NCI-H2196 treated with DMSO at 0.1 percent for 48 hours (cell line): ENCODE data around the gene SPZ1.
"Not testable (repeated sequence)": the region's sequence is repeated elsewhere in the genome, so short reads cannot be mapped to it uniquely, and the experiment has no call there.

Source experiments
- DNase-seq: peaks from one replicate; lab custom pipeline; 2025; ENCODE audit not compliant: unreplicated experiment; lab: John Stamatoyannopoulos, UW

SPZ1 gene

DNA sequence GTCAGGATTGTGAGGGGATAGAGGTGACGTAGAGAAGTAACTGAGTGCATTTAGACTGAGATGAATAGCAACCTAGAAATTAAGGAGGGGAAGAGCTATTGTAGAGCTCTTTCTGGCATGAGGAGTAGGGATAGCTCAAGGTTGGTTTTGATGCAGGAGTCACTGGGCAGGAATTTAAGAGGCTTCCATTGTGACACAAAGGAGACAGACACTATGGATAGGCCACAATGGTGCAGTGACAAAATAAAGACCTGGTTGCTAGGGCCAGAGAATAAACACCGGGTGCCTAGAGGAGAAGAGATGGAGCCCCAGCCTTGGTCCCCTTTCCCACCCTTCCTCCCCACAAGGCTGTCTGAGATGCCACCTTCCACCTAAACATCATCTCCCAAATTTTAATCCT is at the start of gene SPZ1:
TSS of gene SPZ1 (plus strand) at position 301 of the 400 bp plus-strand sequence. CDS start 214 bp downstream, outside the sequence.
- no peak for DNase-seq

DNA sequence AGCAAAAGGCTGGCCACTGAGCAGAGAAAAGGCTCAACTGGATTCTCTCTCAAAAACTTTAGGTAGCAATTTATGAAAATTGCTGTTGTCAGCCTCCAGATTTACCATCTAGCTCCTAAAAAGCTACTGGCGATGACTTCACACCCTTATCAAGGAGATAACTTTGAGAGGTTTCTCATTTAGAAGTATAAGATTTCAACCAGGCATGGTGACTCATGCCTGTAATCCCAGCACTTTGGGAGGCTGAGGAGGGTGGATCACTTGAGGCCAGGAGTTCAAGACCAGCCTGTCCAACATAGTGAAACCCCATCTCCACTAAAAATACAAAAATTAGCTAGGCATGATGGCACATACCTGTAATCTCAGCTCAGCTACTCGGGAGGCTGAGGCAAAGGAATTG is 49.3 kb upstream of the SPZ1 start:
- DNase-seq: not testable (repeated sequence)

DNA sequence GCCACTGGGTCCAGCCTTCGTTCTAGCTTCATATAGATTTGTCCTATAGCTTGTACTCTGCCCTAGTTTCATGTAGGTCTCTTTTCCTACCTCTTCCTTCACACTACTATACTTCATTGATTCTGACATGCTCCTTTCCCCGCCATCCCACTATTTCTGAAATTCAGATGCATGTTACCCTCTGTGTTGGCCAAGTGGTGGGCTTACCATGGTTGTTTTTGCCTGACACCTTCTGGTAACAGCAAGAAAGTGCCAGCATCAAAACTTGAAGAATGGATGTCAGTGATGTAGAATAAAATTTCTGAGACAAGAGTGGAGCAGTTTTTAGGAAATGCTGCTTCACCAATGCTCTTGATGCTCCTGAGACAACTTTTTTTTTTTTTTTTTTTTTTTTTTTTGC is 44.5 kb upstream of the SPZ1 start:
- DNase-seq: no peak

DNA sequence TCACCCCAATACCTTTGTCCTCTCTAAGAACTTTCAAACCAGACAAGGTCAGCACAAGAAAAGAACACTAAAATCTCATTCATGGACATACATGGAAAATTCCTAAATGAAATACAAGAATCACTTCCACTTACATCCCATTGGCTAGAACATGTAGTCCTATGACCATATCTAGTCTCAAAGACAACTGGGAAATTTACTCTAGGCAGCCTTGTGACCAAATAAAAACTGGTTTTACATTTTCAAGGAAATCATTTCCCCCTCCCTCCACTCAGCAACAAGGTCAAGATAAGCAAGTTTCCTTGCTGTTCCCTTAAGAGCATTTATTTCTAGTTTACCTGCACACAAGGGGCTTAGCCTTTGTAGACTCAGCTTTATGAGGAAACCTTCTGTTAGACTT is 43.6 kb upstream of the SPZ1 start:
- no peak for DNase-seq

DNA sequence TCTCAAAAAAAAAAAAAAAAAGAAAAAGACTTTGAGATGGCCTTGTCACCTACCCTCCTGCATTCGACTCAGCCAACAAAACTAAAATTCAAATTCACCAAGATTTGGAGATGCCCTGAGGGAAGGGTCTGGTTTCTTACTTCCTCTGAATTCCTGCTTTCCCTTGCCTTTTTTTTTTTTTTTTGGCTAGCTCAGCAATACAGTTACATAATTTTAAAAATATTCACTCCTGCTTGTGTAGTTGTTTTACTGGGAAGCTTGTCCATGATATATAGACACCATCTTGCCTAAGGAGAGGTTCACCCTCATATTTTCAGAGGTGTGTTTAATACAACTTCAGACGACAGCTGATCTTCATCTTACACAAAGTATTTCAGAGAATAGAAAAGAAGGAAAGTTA is 42.6 kb upstream of the SPZ1 start:
- no peak for DNase-seq

- DNase-seq: no peak
Measured at GRCh38 chr5:80282054-80282453, 37.7 kb upstream of the SPZ1 start.

DNA sequence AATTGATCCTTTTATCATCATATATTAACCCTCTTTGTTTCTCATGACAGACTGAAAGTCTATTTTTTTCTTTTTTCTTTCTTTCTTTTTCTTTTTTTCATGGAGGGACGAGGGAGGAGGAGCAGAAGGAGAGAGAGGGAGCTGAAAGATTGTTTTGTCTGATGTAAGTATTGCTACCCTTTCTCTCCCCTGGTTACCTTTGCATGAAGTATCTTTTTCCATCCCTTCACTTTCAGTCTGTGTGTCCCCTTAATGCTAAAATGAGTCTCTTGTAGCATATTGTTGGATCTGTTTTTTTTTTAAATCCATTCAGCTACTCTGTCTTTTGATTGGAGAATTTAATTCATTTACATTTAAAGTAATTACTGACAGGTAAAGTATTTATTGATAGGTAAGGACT is 36.4 kb upstream of the SPZ1 start:
- no peak for DNase-seq

GRCh38 chr5:80284720-80285119 is 35.1 kb upstream of the SPZ1 start:
- no peak for DNase-seq

- no peak for DNase-seq
Measured at GRCh38 chr5:80288177-80288576, 31.6 kb upstream of the SPZ1 start.

GRCh38 chr5:80289320-80289719 is 30.5 kb upstream of the SPZ1 start:
- DNase-seq: no peak

DNA sequence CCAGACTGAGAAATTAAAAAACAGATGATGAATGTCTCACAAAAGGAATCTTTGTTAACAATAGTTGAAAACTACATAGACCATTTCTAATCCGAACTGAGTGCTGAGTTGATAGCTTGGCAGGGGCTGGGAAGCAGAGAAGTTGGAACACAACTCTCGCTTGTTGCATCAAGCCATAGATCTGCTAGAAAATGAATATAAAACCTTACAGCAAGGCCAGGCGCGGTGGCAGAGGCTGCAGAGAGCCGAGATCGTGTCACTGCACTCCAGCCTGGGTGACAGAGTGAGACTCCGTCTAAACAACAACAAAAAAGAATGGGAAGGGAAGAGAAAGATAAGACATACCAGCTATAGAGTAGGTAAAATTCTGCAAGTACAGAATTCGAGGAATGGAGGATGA is 28.0 kb upstream of the SPZ1 start:
- DNase-seq: no peak

DNA sequence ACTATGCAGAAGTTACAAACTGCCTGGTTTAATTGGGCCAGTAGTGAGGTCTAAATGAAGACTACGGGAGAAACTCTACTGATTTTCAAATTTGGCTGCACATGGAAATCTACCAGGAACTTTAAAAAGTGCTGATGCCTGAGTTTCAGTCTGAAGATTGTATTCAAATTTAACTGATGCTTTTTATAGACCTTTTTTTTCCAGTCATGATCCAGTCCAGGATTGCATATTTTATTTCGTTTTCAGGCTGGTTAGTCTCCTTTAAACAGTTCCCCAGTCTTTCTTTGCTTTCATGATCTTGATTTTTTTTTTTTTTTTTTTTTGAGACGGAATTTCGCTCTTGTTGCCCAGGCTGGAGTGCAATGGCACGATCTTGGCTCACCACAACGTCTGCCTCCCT is 23.7 kb upstream of the SPZ1 start:
- no peak for DNase-seq

DNA sequence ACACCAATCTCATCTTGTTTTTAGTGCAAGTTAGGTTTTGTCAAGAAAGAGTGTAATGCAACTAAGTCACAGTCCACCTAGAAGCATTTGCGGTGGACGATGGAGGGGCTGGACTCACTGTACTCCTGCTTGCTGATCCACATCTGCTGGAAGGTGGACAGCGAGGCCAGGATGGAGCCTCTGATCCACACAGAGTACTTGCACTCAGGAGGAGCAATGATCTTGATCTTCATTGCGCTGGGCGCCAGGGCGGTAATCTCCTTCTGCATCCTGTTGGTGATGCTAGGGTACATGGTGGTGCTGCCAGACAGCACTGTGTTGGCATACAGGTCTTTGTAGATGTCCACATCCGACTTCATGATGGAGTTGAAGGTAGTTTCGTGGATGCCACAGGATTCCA is 20.2 kb upstream of the SPZ1 start:
- DNase-seq: no peak

DNA sequence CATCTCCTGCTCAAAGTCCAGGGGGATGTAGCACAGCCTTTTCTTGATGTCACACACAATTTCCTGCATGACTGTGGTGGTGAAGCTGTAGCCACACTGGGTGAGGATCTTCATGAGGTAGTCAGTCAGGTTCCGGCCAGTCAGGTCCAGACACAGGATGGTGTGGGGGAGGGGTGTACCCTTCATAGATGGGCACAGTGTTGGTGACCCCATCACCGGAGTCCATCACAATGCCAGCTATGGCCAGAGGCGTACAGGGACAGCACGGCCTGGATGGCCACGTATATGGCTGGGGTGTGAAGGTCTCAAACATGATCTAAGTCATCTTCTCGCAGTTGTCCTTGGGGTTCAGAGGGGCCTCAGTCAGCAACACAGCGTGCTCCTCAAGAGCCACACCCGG is 19.7 kb upstream of the SPZ1 start:
- DNase-seq: no peak

GRCh38 chr5:80300796-80301195 is 19.0 kb upstream of the SPZ1 start:
- not testable (repeated sequence) for DNase-seq

GRCh38 chr5:80301342-80301741 is 18.5 kb upstream of the SPZ1 start:
- DNase-seq: not testable (repeated sequence)

- DNase-seq: no peak
Measured at GRCh38 chr5:80302636-80303035, 17.2 kb upstream of the SPZ1 start.

- DNase-seq: no peak
Measured at GRCh38 chr5:80308526-80308925, 11.3 kb upstream of the SPZ1 start.

GRCh38 chr5:80309871-80310665 is 9.7 kb upstream of the SPZ1 start:
- DNase-seq: no peak

- DNase-seq: no peak
Measured at GRCh38 chr5:80315244-80315643, 4.6 kb upstream of the SPZ1 start.

DNA sequence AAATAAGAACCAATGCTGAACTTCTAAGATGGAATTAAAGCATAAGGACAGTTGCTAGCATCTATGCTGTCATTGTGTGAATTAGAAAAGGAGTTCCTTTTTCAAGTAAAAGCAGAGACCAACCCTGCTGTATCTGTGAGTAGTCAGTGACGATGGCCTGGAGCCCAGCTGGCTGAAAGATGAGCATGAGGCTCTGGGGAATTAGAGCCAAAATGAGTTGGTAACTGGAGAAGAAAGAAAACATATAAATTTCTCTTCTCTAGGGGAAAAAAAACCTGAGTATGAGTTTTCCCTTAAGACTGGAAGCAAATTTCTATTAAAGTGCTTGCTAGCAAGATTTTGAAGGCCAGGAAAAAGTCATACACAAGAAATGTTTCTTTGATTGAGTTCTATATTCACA is 1.6 kb upstream of the SPZ1 start:
- no peak for DNase-seq

DNA sequence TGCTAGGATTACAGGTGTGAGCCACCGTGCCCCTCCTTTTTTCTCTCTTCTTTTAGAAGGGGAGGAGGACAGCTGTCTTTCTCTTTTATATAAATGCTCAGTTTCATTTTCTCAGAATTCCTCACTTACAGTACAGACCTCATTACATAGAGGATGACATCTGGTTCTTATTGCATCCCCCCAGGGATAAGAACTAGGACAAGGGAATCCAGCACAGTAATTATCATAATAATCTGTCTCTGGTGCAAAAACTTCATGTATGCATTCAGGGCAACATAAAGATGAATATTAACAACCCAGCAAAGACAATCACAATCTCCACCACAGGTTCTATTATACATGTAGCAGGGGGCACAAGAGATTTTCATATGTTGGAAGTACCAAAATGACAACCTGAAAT is 5.1 kb downstream of the SPZ1 start:
- DNase-seq: no peak

DNA sequence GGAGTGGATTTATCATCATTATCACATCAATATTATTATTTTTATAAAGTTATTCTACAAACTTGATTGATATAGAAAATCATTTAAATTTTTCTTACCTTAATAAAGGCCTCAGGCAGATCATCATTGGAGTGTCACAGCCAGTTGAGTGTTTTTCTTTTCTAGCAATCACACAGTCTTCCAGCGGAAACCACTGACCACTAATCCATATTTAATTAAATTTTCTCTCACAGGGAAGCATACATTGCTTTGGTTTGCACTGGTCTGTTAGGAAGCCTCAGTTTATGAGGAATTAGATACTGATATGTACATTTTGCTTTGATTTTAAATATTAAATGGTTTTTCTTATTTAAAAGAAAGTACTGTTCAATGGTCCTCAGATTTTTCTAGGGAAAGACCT is 6.7 kb downstream of the SPZ1 start:
- DNase-seq: no peak
